Endometrium (tissue), 2 donors: ENCODE results near the gene AKR1C3.
"Not testable (repeated sequence)": the region's sequence is repeated elsewhere in the genome, so short reads cannot be mapped to it uniquely, and the experiment has no call there.

ENCODE experiments used
- FAIRE-seq: peaks from 2 replicates; lab custom pipeline; 2012; peaks lifted over from hg19 to GRCh38; lab: Jason Lieb, UNC
- donor health status: control.
- donor health status: control.

Gene AKR1C3

DNA sequence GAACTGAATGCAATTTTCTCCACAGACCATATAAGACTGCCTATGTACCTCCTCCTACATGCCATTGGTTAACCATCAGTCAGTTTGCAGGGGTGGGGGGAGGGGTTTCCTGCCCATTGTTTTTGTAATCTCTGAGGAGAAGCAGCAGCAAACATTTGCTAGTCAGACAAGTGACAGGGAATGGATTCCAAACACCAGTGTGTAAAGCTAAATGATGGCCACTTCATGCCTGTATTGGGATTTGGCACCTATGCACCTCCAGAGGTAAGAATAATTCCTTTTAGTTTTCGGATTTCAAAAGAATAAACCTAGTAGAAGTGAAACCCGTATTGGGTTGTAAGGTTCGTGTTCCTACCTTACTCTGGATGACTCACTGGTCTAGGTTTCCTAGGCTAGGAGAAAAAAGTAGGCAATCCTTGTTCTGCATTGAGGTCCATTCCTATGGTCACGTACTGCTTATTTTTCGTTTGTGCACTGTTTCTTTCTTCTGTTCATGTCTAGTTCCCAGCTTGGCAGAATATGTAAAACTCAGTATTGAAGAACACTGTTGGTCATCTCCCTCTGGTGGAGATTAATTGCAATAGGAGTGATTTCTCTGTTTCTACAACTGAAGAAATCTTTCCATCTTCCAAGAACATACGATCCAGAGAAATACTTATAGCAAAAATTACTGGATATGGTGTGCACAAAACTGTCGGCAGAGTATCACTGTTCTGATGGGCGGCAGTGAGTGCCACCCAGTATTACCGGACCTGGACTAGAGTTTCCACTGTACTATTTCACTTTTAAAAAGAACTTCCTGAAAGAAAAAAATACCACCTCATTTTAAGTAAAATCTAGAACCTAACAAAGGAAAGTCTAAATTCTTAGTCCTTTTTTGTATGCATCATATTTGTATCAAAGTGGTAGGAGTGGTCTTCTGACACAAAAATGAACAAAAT, at the start of gene AKR1C3:
TSS of gene AKR1C3 (plus strand) at position 150 of the 941 bp plus-strand sequence. CDS start at position 181, 31 bp downstream.
- FAIRE-seq, result peak; percentile 46

DNA sequence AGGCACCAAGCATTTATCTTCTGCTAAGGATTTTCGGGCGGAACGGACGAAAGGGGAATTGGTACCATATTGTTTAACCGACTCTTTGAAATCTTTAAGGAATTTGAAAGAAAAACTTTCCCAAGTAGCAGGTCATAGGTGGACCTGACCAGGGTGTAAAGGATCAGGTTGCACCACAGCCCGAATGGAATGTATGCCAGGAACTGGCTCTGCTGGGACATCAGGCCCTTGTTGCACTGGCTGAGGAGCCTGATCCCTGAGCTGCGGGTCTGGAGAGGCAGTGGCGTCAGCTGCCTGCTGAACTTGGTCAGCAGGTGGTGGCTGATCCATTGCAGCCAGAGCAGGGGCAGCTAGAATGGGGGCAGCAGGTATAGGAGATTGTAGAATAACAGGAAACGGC, 49.1 kb upstream of the AKR1C3 start:
- FAIRE-seq, result no peak

DNA sequence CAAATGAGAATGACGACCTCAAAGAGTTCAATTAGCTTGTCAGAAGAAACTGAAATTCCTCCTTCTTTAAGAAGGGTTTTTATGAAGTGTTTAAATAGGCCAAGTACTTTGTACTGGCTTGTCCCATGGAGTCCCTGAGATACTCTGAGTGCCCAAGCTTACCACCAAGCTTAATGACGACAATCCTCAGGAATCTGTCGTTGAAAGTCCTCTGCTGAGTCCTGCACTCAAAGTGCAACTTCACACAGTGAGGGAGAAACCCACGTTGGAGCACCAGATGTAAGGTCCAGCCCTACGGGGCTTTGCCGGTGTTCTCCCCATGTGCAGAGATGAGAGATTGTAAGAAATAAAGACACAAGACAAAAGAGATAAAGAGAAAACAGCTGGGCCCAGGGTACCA, 47.8 kb upstream of the AKR1C3 start:
- FAIRE-seq, result no peak

DNA sequence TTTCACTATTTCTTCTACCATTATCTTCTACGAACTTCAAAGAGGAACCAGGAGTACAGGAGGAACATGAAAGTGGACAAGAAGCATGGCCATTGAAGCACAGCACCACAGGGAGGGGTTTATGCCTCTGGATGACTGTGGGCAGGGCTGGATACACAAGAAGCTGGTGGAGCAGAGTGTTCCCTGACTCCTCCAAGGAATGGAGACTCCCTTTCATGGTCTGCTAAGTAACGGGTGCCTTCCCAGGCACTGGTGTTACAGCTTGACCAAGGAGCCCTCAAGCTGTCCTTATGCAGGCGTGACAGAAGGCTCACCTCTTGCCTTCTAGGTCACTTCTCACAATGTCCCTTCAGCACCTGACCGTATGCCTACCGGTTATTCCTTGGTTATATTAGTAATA, 47.2 kb upstream of the AKR1C3 start:
- not testable (repeated sequence) for FAIRE-seq

DNA sequence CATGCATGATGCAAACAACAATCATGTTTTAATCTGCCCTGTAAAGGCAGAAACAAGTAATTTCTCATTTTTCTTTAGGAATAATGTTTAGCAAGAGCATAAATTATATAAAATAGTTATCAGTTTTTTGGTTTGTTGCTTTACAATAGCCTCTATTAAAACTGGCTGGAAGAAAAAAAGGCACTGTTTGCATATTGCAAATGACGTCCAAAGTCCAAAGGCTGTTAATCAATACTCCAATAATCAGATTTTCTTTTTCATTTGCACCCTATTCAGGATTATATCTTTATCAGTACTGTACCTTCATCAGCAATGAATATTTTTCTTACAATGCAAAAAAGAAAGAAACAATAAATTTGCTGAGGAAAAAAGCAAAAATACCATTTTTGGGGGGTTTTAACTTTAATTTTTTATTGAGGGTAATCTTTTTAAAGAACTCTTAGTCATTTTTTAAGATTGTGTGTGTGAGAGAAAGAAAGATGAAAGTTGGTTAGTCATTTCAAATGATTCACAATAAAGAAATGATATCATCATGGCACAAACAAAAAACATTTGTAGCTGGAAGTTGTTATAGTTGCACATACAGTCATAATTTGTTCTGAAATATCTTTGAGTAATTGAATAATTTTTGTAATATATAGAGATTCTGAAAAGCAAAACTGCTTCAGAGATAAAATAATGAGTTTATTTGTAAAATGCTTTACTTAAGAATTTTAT, 46.1 kb upstream of the AKR1C3 start:
- FAIRE-seq, result no peak

DNA sequence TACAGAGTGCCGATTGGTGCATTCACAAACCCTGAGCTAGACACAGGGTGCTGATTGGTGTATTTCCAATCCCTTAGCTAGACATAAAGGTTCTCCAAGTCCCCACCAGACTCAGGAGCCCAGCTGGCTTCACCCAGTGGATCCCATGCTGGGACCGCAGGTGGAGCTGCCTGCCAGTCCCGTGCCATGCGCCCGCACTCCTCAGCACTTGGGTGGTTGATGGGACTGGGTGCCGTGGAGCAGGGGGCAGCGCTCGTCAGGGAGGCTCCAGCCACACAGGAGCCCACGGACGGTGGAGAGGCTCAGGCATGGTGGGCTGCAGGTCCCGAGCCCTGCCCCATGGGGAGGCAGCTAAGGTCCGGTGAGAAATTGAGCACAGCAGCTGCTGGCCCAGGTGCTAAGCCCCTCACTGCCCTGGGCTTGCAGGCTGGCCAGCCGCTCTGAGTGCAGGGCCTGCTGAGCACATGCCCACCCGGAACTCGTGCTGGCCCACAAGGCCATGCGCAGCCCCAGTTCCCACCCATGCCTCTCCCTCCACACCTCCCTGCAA, 41.2 kb upstream of the AKR1C3 start:
- not testable (repeated sequence) for FAIRE-seq

DNA sequence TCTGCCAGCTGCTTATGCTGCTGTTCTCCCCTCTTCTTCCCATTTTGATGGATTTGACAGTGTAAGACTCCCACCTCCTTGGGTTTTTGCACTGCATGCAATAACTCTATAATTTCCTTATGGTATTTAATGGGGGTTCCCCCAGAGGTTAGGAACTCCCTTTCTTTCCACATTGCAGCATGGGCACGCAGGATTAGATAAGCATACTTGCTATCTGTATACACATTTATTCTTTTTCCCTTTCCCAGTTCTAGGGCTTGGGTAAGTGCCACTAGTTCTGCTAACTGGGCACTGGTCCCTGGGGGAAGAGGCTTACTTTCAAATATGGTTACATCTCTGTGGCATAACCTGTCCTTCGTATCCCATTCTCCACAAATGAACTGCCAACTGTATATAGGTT, 39.4 kb upstream of the AKR1C3 start:
- not testable (repeated sequence) for FAIRE-seq

DNA sequence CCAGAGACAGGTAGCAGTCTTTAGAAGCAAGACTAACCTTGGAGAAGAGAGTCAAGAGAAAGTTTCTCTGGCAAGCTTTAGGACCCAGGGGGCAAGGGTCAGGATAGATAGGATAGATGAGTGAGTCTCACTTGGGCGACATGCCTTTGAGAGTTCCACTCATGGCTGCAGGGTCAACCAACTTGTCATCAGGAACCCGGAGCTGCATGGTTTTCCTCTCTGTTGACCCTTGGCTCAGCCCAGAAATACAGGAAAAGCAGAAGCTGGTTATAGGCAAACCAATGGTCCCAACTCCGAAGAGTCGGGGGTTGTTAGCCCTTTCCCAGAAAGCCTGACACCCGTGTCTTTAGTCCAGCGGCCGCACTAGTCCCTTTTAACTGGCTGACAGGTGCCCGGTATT, 34.9 kb upstream of the AKR1C3 start:
- not testable (repeated sequence) for FAIRE-seq

DNA sequence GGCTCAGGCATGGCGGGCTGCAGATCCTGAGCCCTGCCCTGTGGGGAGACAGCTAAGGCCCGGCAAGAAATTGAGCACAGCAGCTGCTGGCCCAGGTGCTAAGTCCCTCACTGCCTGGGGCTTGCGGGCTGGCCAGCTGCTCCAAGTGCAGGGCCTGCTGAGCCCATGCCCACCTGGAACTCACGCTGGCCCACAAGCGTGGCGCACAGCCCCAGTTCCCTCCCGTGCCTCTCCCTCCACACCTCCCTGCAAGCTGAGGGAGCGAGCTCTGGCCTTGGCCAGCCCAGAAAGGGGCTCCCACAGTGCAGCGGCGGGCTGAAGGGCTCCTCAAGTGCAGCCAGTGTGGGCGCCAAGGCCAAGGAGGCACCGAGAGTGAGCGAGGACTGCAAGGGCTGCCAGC, 33.4 kb upstream of the AKR1C3 start:
- FAIRE-seq, result not testable (repeated sequence)

DNA sequence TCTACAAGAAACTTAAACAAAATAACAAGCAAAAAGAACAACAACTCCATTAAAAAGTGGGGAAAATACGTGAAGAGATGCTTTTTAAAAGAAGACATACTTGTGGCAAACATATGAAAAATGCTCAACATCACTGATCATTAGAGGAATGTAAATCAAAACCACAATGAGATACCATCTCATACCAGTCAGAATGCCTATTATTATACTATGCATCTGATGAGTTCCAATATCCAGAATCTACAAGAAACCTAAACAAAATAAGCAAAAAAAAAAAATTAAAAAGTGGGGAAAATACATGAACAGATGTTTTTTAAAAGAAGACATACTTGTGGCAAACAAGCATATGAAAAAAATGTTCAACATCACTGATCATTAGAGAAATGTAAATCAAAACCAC, 29.6 kb upstream of the AKR1C3 start:
- no peak for FAIRE-seq

DNA sequence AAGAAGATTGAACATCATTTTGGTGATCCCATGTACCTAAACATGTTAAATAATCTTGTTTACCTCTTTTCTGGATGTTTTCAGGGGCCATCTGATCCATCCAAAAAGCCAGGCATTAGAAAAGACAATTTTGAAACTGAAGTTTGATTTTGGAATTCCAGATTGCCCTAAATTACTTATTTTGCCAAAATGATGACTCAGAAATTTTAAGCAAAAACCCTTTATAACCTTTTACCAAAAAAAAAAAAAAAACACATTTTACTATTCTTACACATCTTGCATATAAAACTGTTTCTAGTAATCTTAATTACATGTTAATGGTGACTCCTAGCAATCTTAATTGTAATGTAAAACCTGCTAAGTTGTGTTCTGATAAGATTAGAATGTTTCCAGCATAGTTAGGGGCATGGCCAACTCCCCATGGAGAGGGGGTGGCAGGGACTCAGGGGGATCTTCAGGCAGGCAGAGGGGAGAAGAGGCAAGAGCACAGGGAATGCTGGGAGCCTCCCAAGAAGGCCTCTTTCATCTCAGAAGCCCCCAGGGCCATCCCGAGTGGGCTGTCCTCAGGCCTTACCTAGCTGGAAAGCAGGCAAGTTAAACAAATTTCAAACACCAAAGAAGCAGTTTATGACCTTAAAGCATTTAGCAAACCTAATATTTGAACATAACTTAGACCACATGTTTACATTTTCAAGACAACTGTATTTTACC, 25.8 kb upstream of the AKR1C3 start:
- FAIRE-seq, result no peak

DNA sequence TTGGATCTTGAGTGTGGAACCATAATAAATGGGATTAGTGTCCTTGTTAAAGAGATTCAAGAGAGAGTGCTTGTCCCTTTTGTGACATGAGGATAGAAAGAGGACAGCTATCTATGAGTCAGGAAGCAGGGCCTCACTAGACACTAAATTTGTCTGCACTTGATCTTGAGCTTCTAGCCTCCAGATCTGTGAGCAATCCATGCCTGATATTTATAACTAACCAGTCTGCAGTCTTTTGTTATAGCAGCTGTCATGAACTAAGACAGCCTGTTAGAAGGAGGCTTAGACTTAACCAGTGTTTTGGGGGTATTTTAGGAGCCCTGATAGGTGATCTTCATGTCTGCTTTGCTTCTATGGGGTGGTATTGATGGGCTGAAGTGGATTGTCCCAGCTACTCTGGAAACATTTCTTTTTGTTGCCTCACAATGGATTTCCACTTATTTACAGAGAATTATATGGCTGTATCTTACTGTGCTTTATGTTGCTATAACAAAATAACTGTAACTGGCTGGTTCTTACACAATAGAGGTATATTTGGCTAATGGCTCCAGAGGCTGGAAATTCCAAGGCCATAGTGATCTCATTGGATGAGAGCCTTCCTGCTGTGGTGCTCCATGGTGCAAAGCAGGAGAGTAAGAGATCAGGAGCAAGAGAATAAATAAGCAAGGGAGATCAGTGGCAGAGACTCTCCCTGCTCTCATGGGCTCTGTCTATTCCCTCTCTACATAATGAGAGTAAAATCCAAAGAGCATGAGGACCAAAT, 23.4 kb upstream of the AKR1C3 start:
- no peak for FAIRE-seq

DNA sequence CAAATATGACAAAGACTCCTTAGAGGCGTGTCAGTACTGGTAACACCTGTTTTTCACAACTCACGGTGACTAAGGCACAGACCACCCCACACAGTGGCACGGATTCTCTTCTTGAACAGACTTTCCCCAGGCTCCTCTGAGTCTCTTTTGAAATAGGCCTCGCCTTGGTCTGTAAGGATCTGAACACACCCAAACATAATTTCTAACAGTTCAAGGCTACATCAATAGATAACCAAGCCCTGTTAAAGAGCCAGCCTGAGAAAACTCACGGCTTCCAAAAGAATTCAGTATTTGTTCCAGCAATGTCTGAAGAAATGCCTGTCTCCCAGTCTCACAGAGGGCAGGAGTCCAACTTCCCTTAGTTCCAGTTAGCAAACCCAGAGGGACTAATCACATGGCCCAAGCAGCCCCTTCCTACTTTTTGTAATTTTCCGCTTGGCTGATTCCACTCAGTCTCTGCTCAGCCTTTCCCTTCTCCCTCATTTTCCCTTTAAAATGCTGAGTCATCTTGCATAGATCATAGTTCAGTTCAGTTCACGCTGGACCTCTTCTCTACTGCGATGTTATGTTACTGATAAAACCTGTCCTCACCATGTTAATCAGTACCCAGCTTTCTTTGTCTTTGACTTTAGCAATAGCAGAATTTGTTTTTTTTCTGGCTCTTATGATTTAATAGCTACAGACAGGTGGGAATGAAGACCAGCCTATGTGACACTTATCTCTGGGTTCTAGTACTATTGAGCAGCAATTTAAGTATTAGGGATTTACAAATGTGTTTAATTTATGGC, 22.6 kb upstream of the AKR1C3 start:
- no peak for FAIRE-seq

DNA sequence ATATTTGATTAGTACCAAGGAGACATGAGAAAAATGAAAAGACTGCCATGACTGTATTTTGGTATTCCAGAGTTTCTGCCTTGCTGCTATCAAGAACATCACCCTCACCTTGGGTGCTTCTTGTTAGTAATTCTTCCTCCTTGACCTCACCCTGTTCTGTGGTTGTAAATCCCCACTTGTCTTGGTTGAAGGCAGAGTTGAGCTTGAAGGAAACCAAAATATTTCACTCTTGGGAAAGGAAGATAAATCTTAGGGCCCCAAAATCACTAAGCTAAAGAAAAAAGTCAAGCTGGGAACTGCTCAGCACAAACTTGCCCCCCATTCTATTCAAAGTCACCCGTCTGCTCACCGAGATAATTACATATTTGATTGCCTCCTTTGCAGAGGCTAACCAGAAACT, 20.6 kb upstream of the AKR1C3 start:
- no peak for FAIRE-seq

DNA sequence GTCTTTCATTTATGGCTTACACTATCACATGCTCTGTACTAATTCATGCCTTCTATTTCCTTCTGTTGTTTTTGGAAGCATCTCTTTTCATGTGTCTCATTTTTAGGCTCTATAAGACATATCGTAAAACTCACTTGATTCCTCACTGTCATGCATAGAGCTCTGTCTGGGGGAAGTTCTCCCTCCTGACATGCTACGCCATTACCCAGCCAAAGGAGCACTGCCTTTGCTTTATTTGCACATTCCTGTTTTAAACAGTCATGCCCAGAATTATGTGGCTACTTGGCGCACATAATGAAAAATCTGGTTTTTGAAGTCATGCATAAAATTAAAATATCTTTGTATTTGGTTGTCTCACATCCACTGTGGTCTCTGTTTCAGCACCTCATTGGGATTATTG, 17.6 kb upstream of the AKR1C3 start:
- FAIRE-seq, result no peak

DNA sequence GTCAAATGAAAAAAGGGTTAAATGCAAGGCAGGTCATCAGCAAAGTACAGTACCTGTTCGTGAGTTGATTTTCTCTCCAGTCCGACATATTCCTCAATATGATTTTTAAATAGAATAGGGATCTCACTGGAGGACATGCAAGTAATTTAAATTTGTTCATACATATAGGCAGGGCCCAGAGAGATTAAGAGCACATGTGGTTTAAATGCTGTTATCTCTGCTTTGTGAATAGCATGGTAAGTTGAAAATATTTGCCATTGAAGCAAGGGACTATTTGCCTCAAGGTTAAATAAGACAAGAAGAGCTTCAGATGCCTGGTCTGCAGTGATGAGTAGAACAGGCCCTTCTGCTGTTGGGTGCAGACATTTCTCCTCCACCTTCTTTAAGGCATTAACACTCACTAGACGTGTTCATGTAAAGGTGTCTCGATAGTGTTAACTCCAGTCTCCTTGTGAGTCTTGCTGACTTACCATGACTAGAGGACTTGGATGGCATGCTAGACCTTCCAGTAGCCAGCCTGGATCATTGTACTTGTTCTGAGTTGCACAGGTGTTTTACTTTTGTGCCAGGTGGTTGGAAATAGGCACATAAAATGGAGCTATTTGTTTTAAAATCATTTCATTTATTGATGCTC, 15.6 kb upstream of the AKR1C3 start:
- no peak for FAIRE-seq

DNA sequence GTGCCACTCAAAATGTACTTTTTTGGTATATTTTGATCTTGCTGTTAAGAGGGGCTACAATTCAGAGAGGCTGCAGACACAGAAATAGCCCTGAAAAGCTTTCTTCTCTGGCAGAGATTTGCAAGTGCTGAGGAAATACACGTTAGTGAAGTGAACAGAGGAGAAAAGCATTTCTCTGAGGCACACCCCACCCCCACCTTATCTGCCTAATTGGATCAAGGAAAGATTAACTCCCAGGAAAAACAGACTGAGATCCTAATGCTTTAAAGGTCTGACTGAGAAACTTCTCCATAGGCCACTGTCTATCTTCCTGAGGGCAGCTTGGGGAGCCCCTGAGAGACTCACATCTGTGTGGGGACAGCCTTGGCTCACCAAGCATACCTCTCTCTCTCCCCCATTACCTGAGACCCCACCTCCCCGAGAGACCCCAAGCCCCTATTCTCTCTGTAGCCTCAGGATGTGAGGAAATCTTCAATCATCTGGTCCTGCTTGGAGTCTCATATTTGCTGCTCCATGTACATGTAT, 14.8 kb upstream of the AKR1C3 start:
- FAIRE-seq, result no peak

DNA sequence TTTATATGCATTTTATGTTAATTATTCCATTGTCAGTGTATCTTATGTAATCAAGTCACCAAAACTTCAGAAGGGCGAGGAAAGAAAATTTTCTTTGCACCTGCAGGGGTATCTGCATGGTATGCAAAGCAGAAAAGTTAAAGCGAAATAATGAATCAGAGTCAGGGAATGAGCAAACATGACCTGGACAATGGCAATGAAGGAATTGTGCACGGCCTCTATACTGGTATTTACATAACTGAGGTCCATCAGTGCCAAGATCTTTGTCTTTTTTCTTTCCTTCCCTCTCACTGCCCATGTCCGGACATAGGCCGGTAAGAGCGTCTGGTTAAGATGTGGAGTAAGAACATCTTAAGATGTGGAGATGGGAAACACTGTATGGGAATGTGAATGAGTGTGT, 14.4 kb upstream of the AKR1C3 start:
- FAIRE-seq, result no peak

DNA sequence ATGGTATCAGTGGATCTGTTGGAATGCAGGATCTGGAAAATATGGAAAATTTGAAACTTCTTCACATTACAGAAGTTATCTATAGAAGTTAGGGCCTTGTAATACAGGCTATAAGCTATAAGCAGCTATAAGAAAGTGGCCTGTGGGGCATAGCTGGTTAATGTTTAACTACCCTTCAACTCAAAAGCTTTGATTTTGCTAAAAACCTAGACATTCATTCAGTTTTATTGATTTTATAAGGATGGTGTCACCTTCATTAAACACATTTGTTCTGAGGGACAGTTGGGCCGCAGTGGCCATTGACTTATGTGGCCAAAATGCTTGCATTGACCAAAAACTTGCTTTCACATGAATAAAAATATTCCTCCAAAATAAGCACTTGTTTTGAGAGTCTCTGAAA, 13.1 kb upstream of the AKR1C3 start:
- no peak for FAIRE-seq

DNA sequence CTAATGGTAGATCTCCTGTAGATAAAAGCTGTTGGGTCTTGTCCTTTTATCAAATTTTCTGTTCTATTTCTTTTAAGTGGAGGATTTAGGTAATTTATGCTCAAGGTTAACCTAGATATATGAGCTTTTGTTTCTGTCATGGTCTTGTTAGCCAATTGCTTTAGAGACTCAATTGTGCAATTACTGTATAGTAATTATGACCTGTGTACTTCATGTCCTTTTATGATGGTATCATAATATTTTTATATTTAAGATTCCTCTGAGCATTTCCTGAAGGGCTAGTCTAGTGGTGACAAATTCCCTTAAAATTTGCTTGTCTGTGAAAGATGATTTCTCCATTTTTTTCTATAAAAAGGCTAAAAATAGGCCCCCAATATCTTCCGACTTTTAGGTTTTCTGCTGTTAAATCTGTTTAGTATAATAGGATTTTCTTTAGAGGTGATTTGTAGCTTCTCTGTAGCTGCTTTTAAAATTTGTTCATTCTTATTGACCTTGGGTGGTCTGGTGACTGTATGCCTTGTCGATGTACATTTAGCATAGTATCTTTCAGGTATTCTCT, 5.4 kb upstream of the AKR1C3 start:
- no peak for FAIRE-seq
